ENCODE results near the gene DAP. TPM values are rescaled to one million over a fixed set of nuclear protein-coding genes. Genes with fewer than 3 reads are reported as not detected.

The DAP gene
- total RNA-seq, 1 experiment from 2014 or later, result 95.9 TPM

- Histone ChIP-seq H3K36me3 (ENCODE audit: insufficient read depth, low read length, poor library complexity, severe bottlenecking) (no peaks in the 10 kb centered on the region), H3K4me3 (ENCODE audit: low read depth, low read length, poor library complexity, severe bottlenecking) (no peak overlapping the region), H3K9me3 (ENCODE audit: low read depth, low read length, poor library complexity, severe bottlenecking) (no peaks in the 10 kb centered on the region), H3K4me1 (ENCODE audit: insufficient read depth, low read length, poor library complexity, severe bottlenecking) (peaks cover 29% of the 10 kb centered on the region), H3K27me3 (replicated peaks; ENCODE audit: insufficient read depth, low read depth, low read length, poor library complexity) (no peaks in the 10 kb centered on the region), H3K27ac (ENCODE audit: low read depth, low read length, poor library complexity, severe bottlenecking) (peak overlapping the region; percentile 51)
- TF ChIP-seq CTCF (conservative IDR thresholded peaks at IDR 0.05; ENCODE audit: low read depth, low read length), result no peak
- TF ChIP-seq EZH2 (IDR thresholded peaks at IDR 0.05; ENCODE audit: borderline replicate concordance, low read depth, low read length, poor library complexity, severe bottlenecking), result no peak
- CTCF ChIA-PET, result no interaction called here
- POLR2A ChIA-PET (ENCODE audit: low non-redundant PET), result no interaction called here
- BruUV-seq (replicated peaks), result no TSS peak
- intact Hi-C loops (cut with micrococcal nuclease; ENCODE audit: unreplicated experiment), result no loop called here
- DNase-seq (ENCODE audit: low spot score), result no peak
These were observed 3.0 kb downstream of the DAP start for GRCh38 chr5:10757922-10758555.

- no peaks in the 10 kb centered on the region for H3K27me3 ChIP-seq (replicated peaks; ENCODE audit: insufficient read depth, low read depth, low read length, poor library complexity)
- BruUV-seq (replicated peaks), result no TSS peak
- CTCF ChIA-PET, result no interaction called here
- TF ChIP-seq EZH2 (IDR thresholded peaks at IDR 0.05; ENCODE audit: borderline replicate concordance, low read depth, low read length, poor library complexity, severe bottlenecking) (no peak), CTCF (conservative IDR thresholded peaks at IDR 0.05; ENCODE audit: low read depth, low read length) (no peak)
- DNase-seq (ENCODE audit: low spot score), result no peak
- H3K9me3 ChIP-seq (ENCODE audit: low read depth, low read length, poor library complexity, severe bottlenecking), result no peaks in the 10 kb centered on the region
- no peak overlapping the region for H3K27ac ChIP-seq (ENCODE audit: low read depth, low read length, poor library complexity, severe bottlenecking)
- intact Hi-C loops (cut with micrococcal nuclease; ENCODE audit: unreplicated experiment), result no loop called here
- H3K4me1 ChIP-seq (ENCODE audit: insufficient read depth, low read length, poor library complexity, severe bottlenecking), result peaks cover 29% of the 10 kb centered on the region
- H3K36me3 ChIP-seq (ENCODE audit: insufficient read depth, low read length, poor library complexity, severe bottlenecking), result no peaks in the 10 kb centered on the region
- no peak overlapping the region for H3K4me3 ChIP-seq (ENCODE audit: low read depth, low read length, poor library complexity, severe bottlenecking)
- POLR2A ChIA-PET (ENCODE audit: low non-redundant PET), result no interaction called here
These were observed 4.0 kb downstream of the DAP start for GRCh38 chr5:10757043-10757442.

GRCh38 chr5:10756549-10756948 is 4.5 kb downstream of the DAP start:
- intact Hi-C loops (cut with micrococcal nuclease; ENCODE audit: unreplicated experiment), result no loop called here
- DNase-seq (ENCODE audit: low spot score), result peak; percentile 45
- Histone ChIP-seq H3K9me3 (ENCODE audit: low read depth, low read length, poor library complexity, severe bottlenecking) (no peaks in the 10 kb centered on the region), H3K27ac (ENCODE audit: low read depth, low read length, poor library complexity, severe bottlenecking) (peak overlapping the region; percentile 10), H3K4me1 (ENCODE audit: insufficient read depth, low read length, poor library complexity, severe bottlenecking) (peaks cover 29% of the 10 kb centered on the region), H3K36me3 (ENCODE audit: insufficient read depth, low read length, poor library complexity, severe bottlenecking) (no peaks in the 10 kb centered on the region), H3K4me3 (ENCODE audit: low read depth, low read length, poor library complexity, severe bottlenecking) (no peak overlapping the region), H3K27me3 (replicated peaks; ENCODE audit: insufficient read depth, low read depth, low read length, poor library complexity) (no peaks in the 10 kb centered on the region)
- TF ChIP-seq EZH2 (IDR thresholded peaks at IDR 0.05; ENCODE audit: borderline replicate concordance, low read depth, low read length, poor library complexity, severe bottlenecking) (no peak), CTCF (conservative IDR thresholded peaks at IDR 0.05; ENCODE audit: low read depth, low read length) (no peak)
- ChIA-PET CTCF (no interaction called here), POLR2A (ENCODE audit: low non-redundant PET) (no interaction called here)
- BruUV-seq (replicated peaks), result no TSS peak

Measured in A673 (cell line).